GM18526 (cell line): ENCODE data around the gene AGER.

Experiments used
- POLR2A ChIP-seq: IDR thresholded peaks from 3 replicates; pipeline ENCODE4 v1.6.1; 2011; ENCODE audit not compliant: insufficient read length; ENCODE audit errors: extremely low read depth

The AGER gene

DNA sequence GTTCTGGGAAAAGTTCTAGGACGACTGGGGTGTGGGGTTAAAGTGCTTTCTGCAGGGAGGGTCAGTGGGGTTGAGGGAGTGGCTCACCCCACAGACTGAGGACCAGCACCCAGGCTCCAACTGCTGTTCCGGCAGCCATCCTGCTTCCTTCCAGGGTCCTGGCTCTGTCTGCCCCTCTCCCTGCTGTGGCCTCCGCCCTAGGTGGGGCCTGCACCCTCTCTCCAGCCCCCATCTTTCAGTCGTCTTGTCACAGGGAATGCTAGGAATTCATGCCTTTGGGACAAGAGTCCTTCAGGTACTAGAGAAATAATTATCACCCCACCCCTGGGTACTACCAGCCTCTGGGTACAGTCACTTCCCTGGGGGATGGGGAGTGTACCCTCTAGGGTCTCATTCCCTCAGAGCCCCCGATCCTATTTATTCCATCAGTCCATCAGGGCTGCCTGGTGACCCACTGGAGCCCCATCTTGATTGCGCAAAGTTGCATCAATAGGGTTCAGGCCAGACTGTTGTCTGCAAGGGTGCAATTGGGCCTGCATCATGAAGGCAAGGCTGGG is at the start of gene AGER:
AGER (minus strand) TSS at position 170 of the 557 bp plus-strand sequence; CDS start at position 139, 31 bp downstream.
- peak; percentile 2 for TF ChIP-seq POLR2A

DNA sequence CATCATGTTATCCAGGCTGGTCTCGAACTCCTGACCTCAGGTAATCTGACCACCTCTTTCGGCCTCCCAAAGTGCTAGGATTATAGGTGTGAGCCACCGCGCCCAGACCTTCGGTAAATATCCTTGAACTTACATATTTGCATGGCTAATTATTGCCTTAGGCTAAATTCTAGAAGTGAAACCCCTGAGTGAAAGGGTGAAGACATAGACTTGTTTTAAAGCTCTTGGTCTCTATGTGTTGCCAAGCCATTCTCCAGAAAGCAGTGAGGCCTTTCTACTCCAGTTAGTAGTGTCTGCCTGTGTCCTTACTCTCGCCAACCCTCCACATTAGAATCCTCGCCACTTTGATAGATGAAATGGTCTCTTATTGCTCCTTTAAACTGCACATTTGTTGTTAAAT is 42.4 kb upstream of the AGER start:
- no peak for TF ChIP-seq POLR2A

DNA sequence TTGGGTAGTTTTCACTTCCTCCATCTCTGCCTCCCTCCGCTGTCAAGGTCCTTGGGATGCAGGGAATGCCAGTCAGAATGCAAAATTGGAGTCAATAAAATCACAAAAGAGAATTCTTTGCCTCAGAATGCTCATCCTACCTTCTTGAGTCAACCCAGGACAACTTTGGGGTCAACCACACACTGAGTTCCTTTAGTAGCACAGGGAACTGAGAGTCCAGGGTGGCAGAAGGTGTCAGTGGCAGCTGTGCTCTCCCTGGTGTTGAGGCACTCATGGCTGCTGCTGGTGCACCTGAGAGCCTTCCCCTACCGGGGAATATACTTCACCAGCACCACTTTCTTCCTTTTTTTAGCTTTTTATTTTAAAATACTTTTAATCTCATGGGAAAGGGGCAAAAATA is 40.6 kb upstream of the AGER start:
- no peak for TF ChIP-seq POLR2A

DNA sequence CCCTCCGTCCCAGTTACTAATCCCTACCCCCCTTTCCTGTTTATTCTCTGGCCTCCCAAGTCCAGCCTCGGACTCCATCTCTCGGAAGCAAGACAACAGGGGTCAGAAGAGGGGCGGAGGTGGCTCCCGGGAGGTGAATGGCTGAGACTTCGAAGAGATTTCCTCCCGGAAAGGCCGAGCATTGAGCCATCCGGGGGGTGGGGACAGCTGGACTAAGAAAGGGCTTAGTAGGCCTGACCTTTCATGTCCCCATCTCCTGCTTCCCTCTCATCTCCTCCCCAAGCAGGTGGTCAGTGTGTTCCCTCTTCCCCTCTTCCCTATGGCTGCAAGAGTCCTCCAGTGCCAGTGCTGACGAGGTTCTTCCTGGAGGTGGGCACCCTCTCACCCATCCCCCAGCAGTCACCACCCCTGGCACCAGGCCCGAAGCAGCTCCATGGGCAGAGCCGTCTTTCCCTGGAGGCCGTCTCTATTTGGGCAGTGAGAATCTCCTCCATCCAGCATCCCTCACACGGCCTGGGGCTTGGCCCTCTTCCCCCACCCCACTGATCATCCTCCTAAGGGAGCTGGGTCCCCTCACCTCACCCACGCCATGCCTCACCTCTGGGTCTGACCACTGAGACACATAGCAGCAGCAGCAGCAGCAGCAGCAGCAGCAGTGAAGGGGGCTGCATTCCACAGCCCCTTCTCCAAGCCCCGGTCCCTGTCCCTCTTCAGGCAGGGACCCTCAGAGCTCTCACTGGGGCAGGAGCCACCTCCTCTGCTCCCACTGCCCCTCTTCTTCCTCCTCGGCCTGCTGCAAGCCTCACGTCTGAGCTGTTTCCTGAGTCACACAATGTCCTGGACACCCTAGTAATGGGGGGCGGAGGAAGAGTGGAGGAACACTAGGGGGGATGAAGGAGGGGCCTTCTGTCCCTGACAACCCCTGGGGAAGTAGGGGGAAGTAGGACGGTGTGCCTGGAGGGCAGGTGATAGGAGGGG is 39.5 kb upstream of the AGER start, which contains the start of gene NOTCH4:
NOTCH4 (minus strand) TSS at position 810 of the 978 bp plus-strand sequence; CDS start at position 671, 139 bp downstream.
- TF ChIP-seq POLR2A = no peak

DNA sequence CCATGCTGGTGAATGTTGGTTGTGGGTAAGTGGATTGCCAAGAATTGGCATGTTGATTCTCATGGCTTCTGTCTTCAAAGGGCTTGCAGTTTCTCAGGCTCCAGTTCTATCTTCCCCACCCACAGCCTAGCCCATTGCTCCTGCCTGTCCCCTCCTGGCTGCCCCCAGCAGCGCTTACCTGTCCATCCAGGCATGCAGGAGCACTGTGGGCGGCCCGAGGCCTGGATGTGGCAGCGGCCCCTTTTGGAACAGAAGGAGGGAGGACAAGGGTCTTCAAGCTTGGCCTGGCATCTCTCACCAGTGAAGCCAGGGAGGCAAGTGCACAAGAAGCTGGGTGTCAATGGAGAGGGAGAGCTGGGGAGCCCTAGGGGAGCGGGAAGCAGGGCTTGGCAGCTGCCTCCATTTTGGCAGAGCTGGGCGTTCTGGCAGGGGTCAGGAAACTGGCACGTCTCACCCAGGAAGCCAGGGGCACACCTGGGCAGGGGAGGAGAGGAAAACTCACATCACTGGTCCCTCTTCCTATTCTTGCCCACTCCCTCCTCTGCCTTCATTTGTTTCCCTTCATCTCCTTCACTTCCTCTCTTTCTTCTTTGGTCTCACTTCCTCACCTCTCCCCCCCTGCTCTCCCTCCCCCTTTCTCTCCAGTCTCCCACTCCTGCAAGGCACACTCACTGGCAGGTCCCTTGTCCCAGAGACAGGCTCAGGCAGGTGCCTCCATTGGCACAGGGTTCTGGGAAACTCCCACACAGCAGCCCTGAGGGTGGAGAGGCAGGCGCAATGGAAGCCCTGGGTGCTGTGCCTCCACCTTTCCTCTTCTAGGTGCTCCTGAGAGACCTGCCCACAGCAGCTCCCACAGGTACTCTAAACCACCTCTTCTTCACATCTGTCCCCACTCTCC is 38.5 kb upstream of the AGER start:
- no peak for TF ChIP-seq POLR2A

DNA sequence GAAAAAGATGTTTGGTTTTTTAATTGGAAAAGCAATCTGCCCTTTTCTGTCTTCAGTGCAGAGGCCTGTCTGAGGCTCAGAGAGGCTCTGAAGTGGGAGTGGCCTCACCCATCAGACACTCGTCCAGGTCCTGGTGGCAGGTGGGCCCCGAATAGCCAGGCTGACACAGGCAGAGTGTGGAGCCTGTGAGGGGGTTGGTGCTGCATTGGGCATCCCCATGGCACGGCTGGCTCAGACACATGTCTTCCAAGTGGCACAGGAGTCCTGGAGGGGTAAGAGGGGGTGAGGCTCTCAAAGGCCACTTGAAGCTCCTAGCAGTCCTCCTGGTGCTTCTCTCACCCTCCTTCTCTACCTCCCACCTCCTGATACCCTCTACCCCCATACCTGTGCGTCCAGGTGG is 36.0 kb upstream of the AGER start:
- TF ChIP-seq POLR2A = no peak

DNA sequence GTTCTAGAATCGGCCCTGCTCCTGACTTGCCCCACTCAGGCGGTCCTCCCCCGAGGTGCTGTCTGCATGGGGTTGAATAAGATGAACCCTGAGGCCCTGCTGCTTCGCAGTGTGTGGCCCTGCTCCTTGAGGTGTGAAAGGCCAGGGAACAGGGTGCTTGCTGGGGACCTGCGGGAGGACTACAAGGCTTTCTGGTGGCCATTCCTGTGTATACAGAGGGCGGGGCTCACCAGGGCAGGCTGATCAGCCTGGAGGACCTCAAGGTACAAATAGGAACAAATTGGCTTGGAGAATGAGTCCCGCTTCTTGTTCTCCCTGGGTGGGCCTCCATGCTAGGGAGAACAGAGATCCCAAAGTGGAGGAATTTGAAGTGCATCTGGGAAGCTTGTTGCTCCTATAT is 34.1 kb upstream of the AGER start:
- TF ChIP-seq POLR2A = no peak

DNA sequence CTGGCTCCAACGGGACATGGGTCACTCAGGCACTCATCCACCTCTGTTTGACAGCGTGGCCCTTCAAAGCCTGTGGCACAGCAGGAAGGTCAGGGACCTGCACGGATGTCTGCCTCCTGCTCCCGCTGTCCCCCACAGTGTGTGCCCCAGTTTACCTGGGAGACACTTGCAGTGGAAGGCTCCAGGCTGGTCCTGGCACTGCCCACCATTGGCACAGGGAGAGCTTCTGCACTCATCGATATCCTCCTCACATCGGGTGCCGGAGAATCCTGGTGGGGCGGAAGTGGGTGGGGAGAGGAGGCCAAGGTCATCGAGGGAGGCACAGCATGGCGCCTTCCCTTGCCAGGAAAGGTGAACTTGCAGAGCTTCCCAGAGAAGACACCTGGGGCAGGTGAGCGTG is 32.9 kb upstream of the AGER start:
- no peak for TF ChIP-seq POLR2A

DNA sequence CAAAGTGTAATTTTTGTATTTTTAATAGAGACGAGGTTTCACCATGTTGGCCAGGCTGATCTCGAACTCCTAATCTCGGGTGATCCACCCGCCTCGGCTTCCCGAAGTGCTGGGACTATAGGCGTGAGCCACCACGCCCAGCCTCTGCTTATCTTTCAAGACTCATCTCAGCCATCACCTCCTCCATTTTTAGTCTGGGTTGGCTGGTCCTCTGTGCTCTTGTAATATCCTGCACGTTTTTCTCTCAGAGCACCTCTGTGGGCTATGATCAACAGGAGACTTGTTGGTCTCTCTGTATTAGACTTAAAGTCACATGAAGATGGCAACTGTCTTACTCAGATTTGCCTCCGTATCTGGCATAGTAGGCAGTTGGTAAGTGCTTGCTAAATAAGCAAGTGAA is 32.2 kb upstream of the AGER start:
- TF ChIP-seq POLR2A = no peak

DNA sequence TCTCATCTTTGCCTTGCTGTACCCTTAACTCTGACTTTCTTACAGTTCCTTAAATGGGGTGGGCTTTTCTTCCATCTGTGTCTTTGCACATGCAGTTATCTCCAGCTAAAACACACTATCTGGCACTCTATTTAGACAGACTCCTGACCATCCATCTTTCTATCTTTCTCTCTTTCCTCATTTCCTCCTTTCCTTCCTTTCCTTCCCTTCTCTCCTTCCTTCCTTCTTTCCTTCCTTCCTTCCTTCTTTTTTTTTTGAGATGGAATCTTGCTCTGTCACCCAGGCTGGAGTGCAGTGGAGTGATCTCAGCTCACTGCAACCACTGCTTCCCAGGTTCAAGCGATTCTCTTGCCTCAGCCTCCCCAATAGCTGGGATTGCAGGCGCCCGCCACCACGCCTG is 31.6 kb upstream of the AGER start:
- no peak for TF ChIP-seq POLR2A

DNA sequence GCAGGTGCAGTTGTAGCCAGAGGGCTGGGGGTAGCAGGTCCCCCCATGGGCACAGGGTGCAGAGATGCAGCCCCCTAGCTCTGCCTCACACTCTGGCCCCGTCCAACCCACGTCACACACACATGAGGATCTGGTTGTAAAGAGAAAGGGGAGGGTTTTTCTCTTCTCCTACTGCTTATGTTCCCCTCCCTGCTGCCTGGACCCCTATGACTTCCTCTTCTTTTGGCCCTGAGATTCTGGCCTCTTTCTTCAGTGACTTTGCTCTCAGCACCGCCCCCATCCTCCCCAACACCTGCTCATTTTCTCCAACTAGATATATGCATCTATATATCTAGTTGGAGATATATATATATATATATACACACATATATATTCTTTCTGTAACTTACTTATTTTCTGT is 30.1 kb upstream of the AGER start:
- no peak for TF ChIP-seq POLR2A

DNA sequence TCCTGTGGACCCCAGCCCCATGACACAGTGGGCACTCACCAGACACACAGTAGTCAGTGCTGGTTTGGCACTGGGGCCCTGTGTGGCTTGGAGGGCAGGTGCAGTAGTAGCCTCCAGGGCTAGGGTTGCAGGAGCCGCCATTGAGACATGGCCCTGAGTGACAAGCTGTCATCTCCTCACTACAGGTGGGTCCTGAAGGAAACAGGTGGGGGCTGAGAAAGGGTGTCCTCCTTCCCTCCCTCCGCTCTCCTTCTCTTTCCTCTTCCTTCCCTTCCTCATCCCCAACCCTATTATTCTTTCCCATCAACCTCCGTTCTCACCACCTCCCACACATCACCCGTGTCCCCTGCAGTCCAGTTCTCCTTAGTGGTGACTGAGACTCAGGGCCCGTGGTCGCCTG is 29.6 kb upstream of the AGER start:
- no peak for TF ChIP-seq POLR2A

DNA sequence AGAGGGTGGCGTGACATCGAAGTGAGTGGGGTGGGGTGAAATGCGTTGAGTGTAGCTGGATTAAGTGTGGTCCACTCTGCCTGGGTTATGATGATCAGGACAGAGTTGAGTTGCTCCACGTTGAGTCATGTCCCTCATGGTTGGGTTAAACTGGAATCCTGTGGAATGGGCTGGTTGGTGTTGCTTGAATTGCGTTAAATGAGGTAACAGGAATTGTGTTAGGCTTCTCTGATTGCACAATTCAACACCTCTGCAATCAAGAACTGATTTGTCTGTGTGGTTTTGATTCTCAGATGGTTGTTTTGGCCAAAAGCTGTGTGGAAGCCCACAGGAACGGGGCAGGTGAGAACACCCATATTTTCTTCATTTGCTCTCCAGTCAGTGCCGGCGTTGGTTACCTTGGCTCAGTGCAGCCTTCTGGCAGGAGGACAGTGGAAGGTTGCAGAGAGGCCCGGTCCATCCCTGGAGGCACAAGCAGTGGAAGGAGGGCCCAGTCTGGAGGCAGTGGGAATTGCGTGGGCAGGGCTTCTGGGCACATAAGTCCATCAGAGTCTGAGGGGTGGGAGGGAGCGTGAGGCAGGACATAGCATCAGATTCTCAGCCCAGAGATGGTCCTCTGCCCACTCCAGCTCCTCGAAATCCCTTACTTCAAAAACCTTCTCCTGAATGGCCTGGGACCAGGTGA is 28.2 kb upstream of the AGER start:
- TF ChIP-seq POLR2A = no peak

DNA sequence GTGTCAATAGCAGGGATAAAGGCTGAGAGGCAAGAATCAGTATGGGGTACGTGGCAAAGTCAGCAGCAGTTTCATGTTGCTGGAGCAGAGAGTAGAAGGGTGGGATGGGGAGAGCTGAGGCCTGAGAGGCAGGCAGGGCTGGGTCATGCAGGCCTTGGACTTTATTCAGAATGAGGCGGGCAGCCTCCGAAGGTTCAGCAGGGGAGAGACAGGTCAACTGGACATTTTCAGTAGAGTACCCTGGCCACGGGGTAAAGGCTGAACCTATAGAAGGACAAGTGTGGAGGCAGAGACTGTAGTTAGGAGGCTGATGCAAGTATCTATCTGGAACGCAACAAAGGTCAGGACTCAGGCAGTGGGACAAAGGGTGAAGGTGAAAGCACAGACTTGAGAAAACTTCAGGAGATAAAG is 26.1 kb upstream of the AGER start:
- no peak for TF ChIP-seq POLR2A

DNA sequence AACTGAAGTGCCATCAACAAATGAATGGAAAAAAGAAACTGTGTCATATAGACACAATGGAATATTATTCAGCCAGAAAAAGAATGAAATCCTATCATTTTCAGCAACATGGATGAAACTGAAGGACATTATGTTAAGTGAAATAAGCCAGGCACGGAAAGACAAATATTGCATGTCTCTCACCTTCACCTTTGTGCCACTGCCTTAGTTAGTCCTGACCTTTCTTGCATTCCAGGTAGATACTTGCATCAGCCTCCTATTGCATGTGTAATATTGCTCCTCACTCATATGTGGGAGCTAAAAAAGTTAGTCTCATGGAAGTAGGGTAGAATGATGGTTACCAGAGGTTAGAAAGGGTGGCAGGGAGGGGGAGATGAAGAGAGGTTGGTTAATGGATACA is 24.9 kb upstream of the AGER start:
- no peak for TF ChIP-seq POLR2A
